ENCODE results near the gene KLHL12. TPM values are rescaled to one million over a fixed set of nuclear protein-coding genes. Genes with fewer than 3 reads are reported as not detected.
"Not testable (repeated sequence)": the region's sequence is repeated elsewhere in the genome, so short reads cannot be mapped to it uniquely, and the experiment has no call there.

Gene KLHL12
- total and polyA plus RNA-seq, 2 donors from 2014 or later, result 27.5 to 28.2 TPM

DNA sequence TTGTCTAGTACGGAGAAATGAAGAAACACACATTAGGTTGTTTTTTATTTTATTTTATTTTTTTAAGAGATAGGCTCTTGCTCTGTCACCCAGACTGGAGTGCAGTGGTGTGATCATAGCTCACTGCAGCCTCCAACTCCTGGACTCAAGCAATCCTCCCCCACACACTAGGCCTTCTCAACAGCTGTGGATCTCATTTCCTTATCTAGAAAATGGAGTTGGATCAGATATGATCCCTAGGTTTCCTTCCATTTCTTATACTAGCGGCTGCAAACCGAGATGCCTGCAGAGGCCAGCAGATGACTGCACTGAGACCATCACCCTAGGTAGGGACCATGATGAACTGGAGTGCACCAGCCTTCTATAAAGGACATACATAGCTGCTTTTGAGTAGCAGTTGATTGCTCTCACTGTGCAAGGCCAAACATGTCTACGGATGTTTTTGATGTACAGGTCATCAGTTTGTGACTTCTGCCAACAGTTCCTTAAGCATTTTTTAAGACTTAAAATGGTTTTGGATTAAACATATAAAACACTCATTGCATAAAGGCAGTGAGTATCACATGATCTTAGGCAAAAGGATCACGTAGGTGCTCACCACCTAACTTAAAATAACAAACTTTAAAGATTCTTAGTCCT, 11.4 kb upstream of the KLHL12 start:
- DNase-seq (no peak), FAIRE-seq (no peak)
- no peaks in the 10 kb centered on the region for H3K27me3 ChIP-seq (ENCODE audit: control insufficient read depth, insufficient read depth, low read length)
- H3K9ac ChIP-seq (ENCODE audit: low read length in 3 of 3), result no peak overlapping the region
- TF ChIP-seq, protein P1, sequence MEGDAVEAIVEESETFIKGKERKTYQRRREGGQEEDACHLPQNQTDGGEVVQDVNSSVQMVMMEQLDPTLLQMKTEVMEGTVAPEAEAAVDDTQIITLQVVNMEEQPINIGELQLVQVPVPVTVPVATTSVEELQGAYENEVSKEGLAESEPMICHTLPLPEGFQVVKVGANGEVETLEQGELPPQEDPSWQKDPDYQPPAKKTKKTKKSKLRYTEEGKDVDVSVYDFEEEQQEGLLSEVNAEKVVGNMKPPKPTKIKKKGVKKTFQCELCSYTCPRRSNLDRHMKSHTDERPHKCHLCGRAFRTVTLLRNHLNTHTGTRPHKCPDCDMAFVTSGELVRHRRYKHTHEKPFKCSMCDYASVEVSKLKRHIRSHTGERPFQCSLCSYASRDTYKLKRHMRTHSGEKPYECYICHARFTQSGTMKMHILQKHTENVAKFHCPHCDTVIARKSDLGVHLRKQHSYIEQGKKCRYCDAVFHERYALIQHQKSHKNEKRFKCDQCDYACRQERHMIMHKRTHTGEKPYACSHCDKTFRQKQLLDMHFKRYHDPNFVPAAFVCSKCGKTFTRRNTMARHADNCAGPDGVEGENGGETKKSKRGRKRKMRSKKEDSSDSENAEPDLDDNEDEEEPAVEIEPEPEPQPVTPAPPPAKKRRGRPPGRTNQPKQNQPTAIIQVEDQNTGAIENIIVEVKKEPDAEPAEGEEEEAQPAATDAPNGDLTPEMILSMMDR (IDR thresholded peaks at IDR 0.05; ENCODE audit: borderline replicate concordance, extremely low read depth, insufficient read depth), result no peak
- no peak overlapping the region for H3K4me3 ChIP-seq (ENCODE audit: low read length in 3 of 3)
- H3K9me3 ChIP-seq (ENCODE audit: control insufficient read depth in 2 of 3, insufficient read depth in 1 of 3, low read length in 3 of 3), result no peaks in the 10 kb centered on the region
- no peaks in the 10 kb centered on the region for H3K4me1 ChIP-seq (ENCODE audit: control insufficient read depth in 2 of 3, insufficient read depth in 2 of 3, low read depth in 1 of 3, low read length in 3 of 3)
- intact Hi-C loops (cut with DNase I), result no loop called here
- H3K36me3 ChIP-seq (ENCODE audit: control insufficient read depth in 2 of 3, insufficient read depth in 3 of 3, low read length in 3 of 3), result peaks cover 0 to 20% (median 13%) of the 10 kb centered on the region in 3 donors
- no peak overlapping the region for H3K27ac ChIP-seq (ENCODE audit: low read depth in 2 of 2, low read length in 2 of 2)

DNA sequence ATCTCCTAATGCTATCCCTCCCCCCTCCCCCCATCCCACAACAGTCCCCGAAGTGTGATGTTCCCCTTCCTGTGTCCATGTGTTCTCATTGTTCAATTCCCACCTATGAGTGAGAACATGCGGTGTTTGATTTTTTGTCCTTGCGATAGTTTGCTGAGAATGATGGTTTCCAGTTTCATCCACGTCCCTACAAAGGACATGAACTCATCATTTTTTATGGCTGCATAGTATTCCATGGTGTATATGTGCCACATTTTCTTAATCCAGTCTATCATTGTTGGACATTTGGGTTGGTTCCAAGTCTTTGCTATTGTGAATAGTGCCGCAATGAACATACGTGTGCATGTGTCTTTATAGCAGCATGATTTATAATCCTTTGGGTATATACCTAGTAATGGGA, 9.4 kb upstream of the KLHL12 start:
- H3K27ac ChIP-seq (ENCODE audit: low read depth in 2 of 2, low read length in 2 of 2); H3K36me3 ChIP-seq (ENCODE audit: control insufficient read depth in 2 of 3, insufficient read depth in 3 of 3, low read length in 3 of 3); FAIRE-seq; H3K4me3 ChIP-seq (ENCODE audit: low read length in 3 of 3); DNase-seq; H3K9me3 ChIP-seq (ENCODE audit: control insufficient read depth in 2 of 3, insufficient read depth in 1 of 3, low read length in 3 of 3); H3K9ac ChIP-seq (ENCODE audit: low read length in 3 of 3); intact Hi-C loops (cut with DNase I); H3K27me3 ChIP-seq (ENCODE audit: control insufficient read depth, insufficient read depth, low read length); H3K4me1 ChIP-seq (ENCODE audit: control insufficient read depth in 2 of 3, insufficient read depth in 2 of 3, low read depth in 1 of 3, low read length in 3 of 3): not testable (repeated sequence)

DNA sequence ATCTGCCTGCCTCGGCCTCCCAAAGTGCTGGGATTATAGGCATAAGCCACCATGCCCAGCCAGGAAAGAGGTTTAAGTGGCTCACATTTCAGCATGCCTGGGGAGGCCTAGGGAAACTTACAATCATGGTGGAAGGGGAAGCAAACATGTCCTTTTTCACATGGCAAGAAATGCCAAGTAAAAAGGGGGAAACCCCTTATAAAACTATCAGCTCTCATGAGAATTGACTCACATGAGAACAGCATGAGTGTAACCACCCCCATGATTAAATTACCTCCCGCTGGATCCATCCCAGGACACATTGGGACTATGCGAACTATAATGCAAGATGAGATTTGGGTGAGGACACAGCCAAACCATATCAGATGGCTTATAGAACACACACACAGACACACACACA, 8.8 kb upstream of the KLHL12 start:
- TF ChIP-seq, protein P1 (IDR thresholded peaks at IDR 0.05; ENCODE audit: borderline replicate concordance, extremely low read depth, insufficient read depth), result no peak
- H3K9ac ChIP-seq (ENCODE audit: low read length in 3 of 3), result no peak overlapping the region
- no peak for DNase-seq

DNA sequence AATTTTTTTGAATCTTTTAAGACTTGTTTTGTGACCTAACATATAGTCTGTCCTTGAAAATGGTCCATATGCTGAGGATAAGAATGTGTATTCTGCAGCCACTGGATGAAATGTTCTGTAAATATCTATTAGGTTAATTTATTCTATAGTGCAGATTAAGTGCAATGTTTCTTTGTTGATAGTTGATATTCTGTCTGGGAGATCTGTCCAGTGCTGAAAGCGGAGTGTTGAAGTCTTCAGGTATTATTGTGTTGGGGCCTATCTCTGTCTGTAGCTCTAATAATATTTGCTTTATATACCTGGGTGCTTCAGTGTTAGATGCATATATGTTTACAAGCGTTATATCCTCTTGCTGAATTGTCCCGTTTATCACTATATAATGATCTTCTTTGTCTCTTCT, 7.7 kb upstream of the KLHL12 start:
- Histone ChIP-seq H3K27ac (ENCODE audit: low read depth in 2 of 2, low read length in 2 of 2) (no peak overlapping the region), H3K9ac (ENCODE audit: low read length in 3 of 3) (no peak overlapping the region), H3K36me3 (ENCODE audit: control insufficient read depth in 2 of 3, insufficient read depth in 3 of 3, low read length in 3 of 3) (no peaks in the 10 kb centered on the region), H3K27me3 (ENCODE audit: control insufficient read depth, insufficient read depth, low read length) (no peaks in the 10 kb centered on the region), H3K4me3 (ENCODE audit: low read length in 3 of 3) (no peak overlapping the region), H3K9me3 (ENCODE audit: control insufficient read depth in 2 of 3, insufficient read depth in 1 of 3, low read length in 3 of 3) (peaks cover 0 to 2% (median 0%) of the 10 kb centered on the region in 3 donors), H3K4me1 (ENCODE audit: control insufficient read depth in 2 of 3, insufficient read depth in 2 of 3, low read depth in 1 of 3, low read length in 3 of 3) (no peaks in the 10 kb centered on the region)
- DNase-seq, result no peak
- intact Hi-C loops (cut with DNase I), result no loop called here
- TF ChIP-seq, protein P1 (IDR thresholded peaks at IDR 0.05; ENCODE audit: borderline replicate concordance, extremely low read depth, insufficient read depth), result no peak
- FAIRE-seq, result no peak

More for the DNA sequence above, 8.8 kb upstream of the KLHL12 start:
- intact Hi-C loops (cut with DNase I), result no loop called here
- Histone ChIP-seq H3K9me3 (ENCODE audit: control insufficient read depth in 2 of 3, insufficient read depth in 1 of 3, low read length in 3 of 3) (peaks cover 0 to 2% (median 0%) of the 10 kb centered on the region in 3 donors), H3K36me3 (ENCODE audit: control insufficient read depth in 2 of 3, insufficient read depth in 3 of 3, low read length in 3 of 3) (peaks cover 0 to under 1% (median 0%) of the 10 kb centered on the region in 3 donors), H3K4me1 (ENCODE audit: control insufficient read depth in 2 of 3, insufficient read depth in 2 of 3, low read depth in 1 of 3, low read length in 3 of 3) (no peaks in the 10 kb centered on the region), H3K27me3 (ENCODE audit: control insufficient read depth, insufficient read depth, low read length) (no peaks in the 10 kb centered on the region), H3K27ac (ENCODE audit: low read depth in 2 of 2, low read length in 2 of 2) (no peak overlapping the region), H3K4me3 (ENCODE audit: low read length in 3 of 3) (no peak overlapping the region)
- FAIRE-seq, result no peak
